HL-60 (cell line): ENCODE measurements around the gene TRPV2.
"Not testable (repeated sequence)": the region's sequence is repeated elsewhere in the genome, so short reads cannot be mapped to it uniquely, and the experiment has no call there.

Source experiments
- POLR2AphosphoS5 ChIP-seq: IDR thresholded peaks from 2 replicates; pipeline ENCODE4 v1.6.1; 2012; ENCODE audit warnings: low read depth
- TF ChIP-seq, protein P1 (sequence below): IDR thresholded peaks from one replicate; pipeline ENCODE4 v1.5.1; 2011; ENCODE audit warnings: low read length, control low read depth, inconsistent platforms; ENCODE audit not compliant: insufficient read depth
- TF ChIP-seq, protein P2 (sequence below): IDR thresholded peaks from 2 replicates; pipeline ENCODE4 v1.6.1; 2012; ENCODE audit warnings: low read depth; ENCODE audit not compliant: insufficient replicate concordance

DNA sequence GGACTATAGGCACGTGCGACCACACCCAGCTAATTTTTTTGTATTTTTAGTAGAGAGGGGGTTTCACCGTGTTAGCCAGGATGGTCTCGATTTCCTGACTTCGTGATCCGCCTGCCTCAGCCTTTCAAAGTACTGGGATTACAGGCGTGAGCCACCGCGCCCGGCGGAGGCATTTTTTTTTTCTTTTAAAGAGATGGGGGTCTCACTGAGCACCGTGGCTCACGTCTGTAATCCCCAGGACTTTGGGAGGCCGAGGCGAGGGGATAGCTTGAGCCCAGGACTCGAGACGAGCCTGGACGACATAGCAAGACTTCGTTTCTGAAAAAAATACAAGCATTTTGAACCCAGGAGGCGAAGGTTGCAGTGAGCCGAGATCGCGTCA, 29.3 kb upstream of the TRPV2 start:
- TF ChIP-seq, protein P1, sequence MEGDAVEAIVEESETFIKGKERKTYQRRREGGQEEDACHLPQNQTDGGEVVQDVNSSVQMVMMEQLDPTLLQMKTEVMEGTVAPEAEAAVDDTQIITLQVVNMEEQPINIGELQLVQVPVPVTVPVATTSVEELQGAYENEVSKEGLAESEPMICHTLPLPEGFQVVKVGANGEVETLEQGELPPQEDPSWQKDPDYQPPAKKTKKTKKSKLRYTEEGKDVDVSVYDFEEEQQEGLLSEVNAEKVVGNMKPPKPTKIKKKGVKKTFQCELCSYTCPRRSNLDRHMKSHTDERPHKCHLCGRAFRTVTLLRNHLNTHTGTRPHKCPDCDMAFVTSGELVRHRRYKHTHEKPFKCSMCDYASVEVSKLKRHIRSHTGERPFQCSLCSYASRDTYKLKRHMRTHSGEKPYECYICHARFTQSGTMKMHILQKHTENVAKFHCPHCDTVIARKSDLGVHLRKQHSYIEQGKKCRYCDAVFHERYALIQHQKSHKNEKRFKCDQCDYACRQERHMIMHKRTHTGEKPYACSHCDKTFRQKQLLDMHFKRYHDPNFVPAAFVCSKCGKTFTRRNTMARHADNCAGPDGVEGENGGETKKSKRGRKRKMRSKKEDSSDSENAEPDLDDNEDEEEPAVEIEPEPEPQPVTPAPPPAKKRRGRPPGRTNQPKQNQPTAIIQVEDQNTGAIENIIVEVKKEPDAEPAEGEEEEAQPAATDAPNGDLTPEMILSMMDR = not testable (repeated sequence)
- TF ChIP-seq, protein P2, sequence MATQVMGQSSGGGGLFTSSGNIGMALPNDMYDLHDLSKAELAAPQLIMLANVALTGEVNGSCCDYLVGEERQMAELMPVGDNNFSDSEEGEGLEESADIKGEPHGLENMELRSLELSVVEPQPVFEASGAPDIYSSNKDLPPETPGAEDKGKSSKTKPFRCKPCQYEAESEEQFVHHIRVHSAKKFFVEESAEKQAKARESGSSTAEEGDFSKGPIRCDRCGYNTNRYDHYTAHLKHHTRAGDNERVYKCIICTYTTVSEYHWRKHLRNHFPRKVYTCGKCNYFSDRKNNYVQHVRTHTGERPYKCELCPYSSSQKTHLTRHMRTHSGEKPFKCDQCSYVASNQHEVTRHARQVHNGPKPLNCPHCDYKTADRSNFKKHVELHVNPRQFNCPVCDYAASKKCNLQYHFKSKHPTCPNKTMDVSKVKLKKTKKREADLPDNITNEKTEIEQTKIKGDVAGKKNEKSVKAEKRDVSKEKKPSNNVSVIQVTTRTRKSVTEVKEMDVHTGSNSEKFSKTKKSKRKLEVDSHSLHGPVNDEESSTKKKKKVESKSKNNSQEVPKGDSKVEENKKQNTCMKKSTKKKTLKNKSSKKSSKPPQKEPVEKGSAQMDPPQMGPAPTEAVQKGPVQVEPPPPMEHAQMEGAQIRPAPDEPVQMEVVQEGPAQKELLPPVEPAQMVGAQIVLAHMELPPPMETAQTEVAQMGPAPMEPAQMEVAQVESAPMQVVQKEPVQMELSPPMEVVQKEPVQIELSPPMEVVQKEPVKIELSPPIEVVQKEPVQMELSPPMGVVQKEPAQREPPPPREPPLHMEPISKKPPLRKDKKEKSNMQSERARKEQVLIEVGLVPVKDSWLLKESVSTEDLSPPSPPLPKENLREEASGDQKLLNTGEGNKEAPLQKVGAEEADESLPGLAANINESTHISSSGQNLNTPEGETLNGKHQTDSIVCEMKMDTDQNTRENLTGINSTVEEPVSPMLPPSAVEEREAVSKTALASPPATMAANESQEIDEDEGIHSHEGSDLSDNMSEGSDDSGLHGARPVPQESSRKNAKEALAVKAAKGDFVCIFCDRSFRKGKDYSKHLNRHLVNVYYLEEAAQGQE = not testable (repeated sequence)
- not testable (repeated sequence) for TF ChIP-seq POLR2AphosphoS5
